ENCODE measurements around the gene GAS2. TPM values are rescaled to one million over a fixed set of nuclear protein-coding genes. Genes with fewer than 3 reads are reported as not detected.

The GAS2 gene
- total and polyA plus RNA-seq, 12 donors: 1.5 to 21.7 (median 12.5) TPM

GRCh38 chr11:22780952-22781593, 114.7 kb downstream of the GAS2 start:
- Histone ChIP-seq H3K4me1 (peaks cover 0 to 4% (median 0%) of the 10 kb centered on the region in 9 donors), H3K4me3 (no peak overlapping the region), H3K27me3 (no peaks in the 10 kb centered on the region), H3K27ac (no peak overlapping the region), H3K9me3 (peaks cover 0 to 5% (median 0%) of the 10 kb centered on the region in 11 donors), H3K36me3 (no peaks in the 10 kb centered on the region)
- intact Hi-C loops (cut with DNase I): loop anchor here in 1 of 10 donors (10.0 kb wide), 1 partner anchor 156 kb away; the partner anchor contains the start of gene FANCF
- ATAC-seq (no peak), DNase-seq (no peak)
- whole genome bisulfite sequencing, 2 donors: 47 to 50% methylated on average over 3 of the region's 3 CpGs
- TF ChIP-seq, protein P1, sequence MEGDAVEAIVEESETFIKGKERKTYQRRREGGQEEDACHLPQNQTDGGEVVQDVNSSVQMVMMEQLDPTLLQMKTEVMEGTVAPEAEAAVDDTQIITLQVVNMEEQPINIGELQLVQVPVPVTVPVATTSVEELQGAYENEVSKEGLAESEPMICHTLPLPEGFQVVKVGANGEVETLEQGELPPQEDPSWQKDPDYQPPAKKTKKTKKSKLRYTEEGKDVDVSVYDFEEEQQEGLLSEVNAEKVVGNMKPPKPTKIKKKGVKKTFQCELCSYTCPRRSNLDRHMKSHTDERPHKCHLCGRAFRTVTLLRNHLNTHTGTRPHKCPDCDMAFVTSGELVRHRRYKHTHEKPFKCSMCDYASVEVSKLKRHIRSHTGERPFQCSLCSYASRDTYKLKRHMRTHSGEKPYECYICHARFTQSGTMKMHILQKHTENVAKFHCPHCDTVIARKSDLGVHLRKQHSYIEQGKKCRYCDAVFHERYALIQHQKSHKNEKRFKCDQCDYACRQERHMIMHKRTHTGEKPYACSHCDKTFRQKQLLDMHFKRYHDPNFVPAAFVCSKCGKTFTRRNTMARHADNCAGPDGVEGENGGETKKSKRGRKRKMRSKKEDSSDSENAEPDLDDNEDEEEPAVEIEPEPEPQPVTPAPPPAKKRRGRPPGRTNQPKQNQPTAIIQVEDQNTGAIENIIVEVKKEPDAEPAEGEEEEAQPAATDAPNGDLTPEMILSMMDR (IDR thresholded peaks at IDR 0.05): no peak

DNA sequence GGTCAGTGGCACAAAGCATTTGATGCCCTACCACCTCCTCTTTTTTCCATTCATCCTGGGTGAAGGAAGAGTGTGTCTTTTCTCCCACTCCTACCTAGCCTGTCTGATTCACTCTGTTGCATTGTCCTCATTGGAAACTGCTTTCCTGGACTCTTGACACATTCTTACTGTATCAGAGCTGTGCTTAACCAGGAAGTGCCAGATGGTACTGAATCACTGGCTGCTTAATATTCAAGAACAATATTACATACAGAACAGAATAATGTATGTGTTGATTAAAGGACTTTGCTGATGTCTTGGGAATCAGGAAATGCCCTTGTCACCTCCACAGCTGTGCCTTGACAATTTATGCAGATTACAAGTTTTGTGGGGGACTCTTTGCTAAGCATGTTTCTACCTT, 118.8 kb downstream of the GAS2 start:
- no peaks in the 10 kb centered on the region for H3K36me3 ChIP-seq
- peaks cover 0 to 5% (median 0%) of the 10 kb centered on the region in 11 donors for H3K9me3 ChIP-seq
- no peak for DNase-seq
- TF ChIP-seq, protein P1 (IDR thresholded peaks at IDR 0.05): no peak
- no peak overlapping the region for H3K27ac ChIP-seq
- peaks cover 0 to 4% (median 0%) of the 10 kb centered on the region in 9 donors for H3K4me1 ChIP-seq
- ATAC-seq: peak in 2 of 8 donors; percentile 55 to 68
- no peak overlapping the region for H3K4me3 ChIP-seq
- no peaks in the 10 kb centered on the region for H3K27me3 ChIP-seq
- intact Hi-C loops (cut with DNase I): loop anchor here in 6 of 10 donors (5.0 to 10.0 kb wide), 3 partner anchors 160 to 453 kb away; partner anchors contain the start of genes SLC17A6 (in 2 of the 6) and FANCF (in 1 of the 6)

DNA sequence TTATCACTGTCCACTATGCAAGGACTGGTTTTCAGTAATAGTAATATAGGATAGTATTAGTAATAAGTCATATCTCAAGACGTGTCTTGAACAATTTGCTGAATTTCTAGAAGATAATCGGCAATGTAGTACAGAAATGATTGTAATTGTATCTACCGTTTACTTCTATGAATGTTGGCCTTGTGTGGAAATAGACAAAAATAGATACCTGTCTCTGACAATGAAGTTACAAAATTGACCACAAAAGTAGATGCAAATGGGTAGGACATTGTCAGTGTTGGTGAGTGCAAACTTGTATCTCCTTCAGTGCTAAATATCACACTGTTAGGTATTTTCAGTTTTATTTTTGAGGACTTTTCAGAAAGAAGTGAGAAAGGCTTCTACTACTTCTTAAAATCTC, 120.1 kb downstream of the GAS2 start:
- Histone ChIP-seq H3K4me3 (no peak overlapping the region), H3K27me3 (no peaks in the 10 kb centered on the region), H3K36me3 (no peaks in the 10 kb centered on the region), H3K9me3 (peaks cover 0 to 5% (median 0%) of the 10 kb centered on the region in 11 donors), H3K27ac (no peak overlapping the region), H3K4me1 (peaks cover 0 to 4% (median 0%) of the 10 kb centered on the region in 9 donors)
- 81 to 84% methylated on average over 3 of the region's 3 CpGs for WGBS, 2 donors
- intact Hi-C loops (cut with DNase I): loop anchor here in 8 of 10 donors (2.0 to 10.0 kb wide), 5 partner anchors 162 to 454 kb away; partner anchors contain the start of genes SLC17A6 (in 2 of the 8) and FANCF (in 1 of the 8)
- DNase-seq: no peak
- TF ChIP-seq, protein P1 (IDR thresholded peaks at IDR 0.05): no peak
- no peak for ATAC-seq

- DNase-seq: no peak
- no peak for ATAC-seq
- no peaks in the 10 kb centered on the region for H3K27me3 ChIP-seq
- H3K27ac ChIP-seq: no peak overlapping the region
- TF ChIP-seq, protein P1 (IDR thresholded peaks at IDR 0.05): no peak
- H3K4me3 ChIP-seq: no peak overlapping the region
- peaks cover 0 to 5% (median 0%) of the 10 kb centered on the region in 11 donors for H3K9me3 ChIP-seq
- intact Hi-C loops (cut with DNase I): loop anchor here in 9 of 10 donors (1.0 to 10.0 kb wide), 6 partner anchors 162 to 455 kb away; partner anchors contain the start of genes SLC17A6 (in 2 of the 9) and FANCF (in 1 of the 9)
- no peaks in the 10 kb centered on the region for H3K36me3 ChIP-seq
- peaks cover 0 to 4% (median 0%) of the 10 kb centered on the region in 9 donors for H3K4me1 ChIP-seq
- WGBS, 2 donors: 69 to 76% methylated on average over 2 of the region's 2 CpGs
Observed at GRCh38 chr11:22787055-22787454, 120.6 kb downstream of the GAS2 start.
